ENCODE results near the gene GLIS2. TPM values are rescaled to one million over a fixed set of nuclear protein-coding genes. Genes with fewer than 3 reads are reported as not detected.

Gene GLIS2
- total RNA-seq, 1 donor from 2014 or later = 31.4 TPM

DNA sequence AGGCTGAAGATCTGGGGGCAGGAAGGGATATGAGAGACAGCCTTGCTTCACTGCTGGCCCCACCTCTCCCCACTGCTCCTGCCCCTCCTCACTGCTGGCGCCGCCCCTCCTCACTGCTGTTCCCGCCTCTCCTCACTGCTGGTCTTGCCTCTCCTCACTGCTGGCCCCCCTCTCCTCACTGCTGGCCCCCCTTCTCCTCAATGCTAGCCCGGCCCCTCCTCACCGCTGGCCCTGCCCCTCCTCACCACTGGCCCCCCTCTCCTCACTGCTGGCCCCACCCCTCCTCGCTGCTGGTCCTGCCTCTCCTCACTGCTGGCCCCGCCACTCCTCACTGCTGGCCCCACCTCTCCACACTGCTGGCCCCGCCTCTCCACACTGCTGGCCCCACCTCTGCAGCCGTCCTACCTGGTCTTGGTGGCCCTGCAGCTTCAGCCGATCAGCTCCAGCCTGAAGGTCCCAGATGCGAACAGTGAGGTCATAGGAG is 44.7 kb downstream of the GLIS2 start:
- intact Hi-C loops (cut with DNase I) = no loop called here

GRCh38 chr16:4361033-4361943 is 45.4 kb downstream of the GLIS2 start:
- DNase-seq (ENCODE audit: low spot score) = no peak
- intact Hi-C loops (cut with DNase I) = no loop called here

More for the DNA sequence above, 44.7 kb downstream of the GLIS2 start:
- DNase-seq (ENCODE audit: low spot score) = no peak

DNA sequence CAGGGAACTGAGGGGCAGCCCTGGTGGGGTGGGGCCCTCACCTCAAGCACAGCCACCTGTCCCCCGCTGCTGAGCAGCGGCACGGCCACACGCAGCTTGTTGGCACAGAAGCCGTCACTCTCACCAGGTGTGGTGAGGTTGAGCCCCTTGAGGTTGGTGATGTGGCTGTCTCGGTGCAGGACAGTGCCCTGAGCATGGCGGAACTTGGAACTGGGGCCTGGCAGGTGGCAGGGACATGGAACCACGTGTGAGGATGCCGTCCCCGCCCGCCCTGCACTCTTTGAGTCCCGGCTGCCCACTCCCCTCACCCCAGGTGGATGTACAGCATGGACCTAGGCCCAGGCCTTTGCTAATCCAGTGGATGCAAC is 46.1 kb downstream of the GLIS2 start:
- intact Hi-C loops (cut with DNase I) = no loop called here
- no peak for DNase-seq (ENCODE audit: low spot score)

- DNase-seq (ENCODE audit: low spot score) = no peak
- intact Hi-C loops (cut with DNase I) = no loop called here
Measured at GRCh38 chr16:4362476-4363135, 46.7 kb downstream of the GLIS2 start.

DNA sequence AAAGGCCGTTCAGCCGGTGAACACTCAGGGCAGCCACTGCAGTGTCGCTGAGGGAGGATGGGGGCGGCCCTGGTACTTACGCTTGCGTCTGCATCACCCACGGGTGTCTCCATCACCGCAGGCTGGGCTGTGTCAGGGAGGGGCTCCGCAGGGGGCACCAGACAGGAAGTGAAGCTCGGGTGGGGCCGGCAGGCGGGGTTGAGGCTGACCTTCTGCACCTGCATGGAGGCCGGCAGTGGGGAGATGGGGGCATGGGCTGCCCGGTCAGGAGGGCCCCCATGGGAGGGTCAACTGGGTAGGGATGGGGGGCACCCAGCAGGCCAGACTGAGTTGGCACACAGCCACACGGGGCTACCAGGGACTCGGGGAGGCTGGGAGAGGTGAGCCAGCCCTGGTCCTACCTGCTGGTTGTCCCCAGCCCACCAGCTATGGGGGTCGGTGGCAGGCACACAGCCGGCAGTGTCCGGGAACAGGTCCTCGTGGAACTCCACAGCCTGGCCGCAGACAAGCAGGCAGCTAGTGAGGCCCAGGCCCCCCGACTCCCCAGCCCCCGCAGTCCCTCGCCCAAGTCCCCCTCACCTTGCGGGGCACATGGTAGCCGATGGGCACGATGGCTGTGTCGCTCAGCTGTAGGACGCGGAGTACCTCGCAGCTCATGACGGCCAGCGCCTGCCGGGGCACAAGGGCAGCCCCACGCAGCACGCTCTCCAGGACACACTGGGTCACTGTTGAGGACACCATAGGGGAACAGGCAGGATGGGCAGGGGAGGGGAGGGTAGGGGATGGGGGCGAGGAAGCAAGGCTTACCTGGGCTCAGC is 48.5 kb downstream of the GLIS2 start:
- no peak for DNase-seq (ENCODE audit: low spot score)
- intact Hi-C loops (cut with DNase I) = no loop called here

DNA sequence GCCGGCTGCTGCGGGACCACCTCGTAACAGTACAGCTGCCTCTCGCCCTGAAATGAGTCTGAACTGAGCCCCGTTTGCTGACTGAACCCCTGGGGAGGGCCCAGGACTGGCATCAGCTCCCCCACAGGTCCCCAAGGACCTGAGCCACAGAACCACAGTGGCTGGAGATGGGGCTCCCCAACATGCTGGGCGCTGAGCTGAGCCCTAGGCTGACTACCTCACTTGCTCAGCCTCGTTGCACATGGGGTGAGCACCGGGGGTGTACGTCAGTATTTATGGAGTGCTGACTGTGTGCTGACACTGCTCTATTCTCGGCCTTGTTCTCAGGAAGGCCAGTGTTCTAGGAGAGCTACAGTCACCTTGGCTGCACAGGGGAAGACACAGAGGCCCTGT is 49.1 kb downstream of the GLIS2 start:
- DNase-seq (ENCODE audit: low spot score) = no peak
- intact Hi-C loops (cut with DNase I) = no loop called here

- intact Hi-C loops (cut with DNase I) = no loop called here
- no peak for DNase-seq (ENCODE audit: low spot score)
Measured at GRCh38 chr16:4365615-4366014, 49.7 kb downstream of the GLIS2 start.

- intact Hi-C loops (cut with DNase I) = no loop called here
- no peak for DNase-seq (ENCODE audit: low spot score)
Measured at GRCh38 chr16:4366016-4366415, 50.1 kb downstream of the GLIS2 start.

DNA sequence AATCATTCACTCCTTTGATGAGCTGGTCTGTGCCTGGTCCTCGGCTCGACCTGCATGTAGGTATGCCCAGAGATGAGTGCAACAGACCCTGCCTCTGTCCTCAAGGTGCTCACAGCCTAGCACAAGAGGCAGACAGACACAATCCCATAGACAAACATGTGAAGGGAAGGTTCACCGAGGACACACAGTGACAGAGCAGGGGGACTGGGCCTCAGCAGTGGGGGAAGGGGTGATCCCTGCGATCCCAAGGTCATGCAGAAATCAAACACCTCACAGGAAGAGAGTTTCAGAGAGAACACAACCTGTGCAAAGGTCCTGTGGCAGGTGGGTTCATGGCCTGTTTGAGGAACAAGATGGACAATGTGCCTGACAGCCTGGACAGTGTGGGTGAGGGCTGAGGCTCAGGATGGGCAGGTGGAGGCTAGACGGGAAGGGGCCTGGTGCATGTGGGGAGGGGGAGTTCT is 51.6 kb downstream of the GLIS2 start:
- DNase-seq (ENCODE audit: low spot score) = no peak
- intact Hi-C loops (cut with DNase I) = no loop called here

GRCh38 chr16:4369007-4369733 is 53.3 kb downstream of the GLIS2 start:
- no peak for DNase-seq (ENCODE audit: low spot score)
- intact Hi-C loops (cut with DNase I) = no loop called here

GRCh38 chr16:4370151-4370550 is 54.3 kb downstream of the GLIS2 start:
- DNase-seq (ENCODE audit: low spot score) = no peak
- intact Hi-C loops (cut with DNase I) = no loop called here

DNA sequence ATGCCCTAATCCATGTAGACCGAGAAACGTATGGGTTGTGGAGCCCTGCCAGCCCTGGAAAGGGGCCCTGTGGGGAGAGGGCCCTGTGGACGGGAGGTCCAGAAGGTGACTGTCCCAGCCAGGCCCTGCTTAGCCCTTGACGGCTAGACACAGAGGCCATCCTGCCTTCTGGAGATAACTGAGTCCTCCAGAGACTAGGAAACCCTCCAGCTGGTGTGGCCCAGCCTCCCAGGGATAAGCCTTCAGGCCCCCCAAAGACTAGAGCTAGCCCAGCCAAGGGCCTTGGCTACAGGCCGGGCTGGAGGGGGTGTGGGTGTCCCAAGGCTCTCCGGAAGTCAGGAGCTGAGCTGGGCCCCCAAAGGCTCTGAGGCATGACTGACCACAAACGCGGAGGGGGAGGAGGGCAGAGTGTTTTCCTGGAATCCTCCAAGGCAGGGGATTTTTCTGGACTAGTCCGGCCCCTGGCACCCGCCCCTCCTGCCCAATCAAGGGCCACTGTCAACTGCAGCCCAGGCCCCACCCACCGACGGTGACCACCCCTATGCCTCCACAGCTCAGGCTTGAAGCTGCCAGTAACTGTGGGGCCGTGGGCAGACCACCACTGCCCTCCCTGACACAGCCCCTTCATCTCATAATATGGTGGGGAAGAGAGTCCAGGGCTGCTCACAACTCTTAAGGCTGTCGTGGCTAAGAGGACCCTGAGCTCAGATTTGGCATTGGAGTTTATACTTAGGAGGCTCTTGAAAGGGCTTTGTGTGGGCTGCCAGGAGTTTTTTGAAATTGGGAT is 54.9 kb downstream of the GLIS2 start:
- intact Hi-C loops (cut with DNase I) = no loop called here
- DNase-seq (ENCODE audit: low spot score) = peak; percentile 85

DNA sequence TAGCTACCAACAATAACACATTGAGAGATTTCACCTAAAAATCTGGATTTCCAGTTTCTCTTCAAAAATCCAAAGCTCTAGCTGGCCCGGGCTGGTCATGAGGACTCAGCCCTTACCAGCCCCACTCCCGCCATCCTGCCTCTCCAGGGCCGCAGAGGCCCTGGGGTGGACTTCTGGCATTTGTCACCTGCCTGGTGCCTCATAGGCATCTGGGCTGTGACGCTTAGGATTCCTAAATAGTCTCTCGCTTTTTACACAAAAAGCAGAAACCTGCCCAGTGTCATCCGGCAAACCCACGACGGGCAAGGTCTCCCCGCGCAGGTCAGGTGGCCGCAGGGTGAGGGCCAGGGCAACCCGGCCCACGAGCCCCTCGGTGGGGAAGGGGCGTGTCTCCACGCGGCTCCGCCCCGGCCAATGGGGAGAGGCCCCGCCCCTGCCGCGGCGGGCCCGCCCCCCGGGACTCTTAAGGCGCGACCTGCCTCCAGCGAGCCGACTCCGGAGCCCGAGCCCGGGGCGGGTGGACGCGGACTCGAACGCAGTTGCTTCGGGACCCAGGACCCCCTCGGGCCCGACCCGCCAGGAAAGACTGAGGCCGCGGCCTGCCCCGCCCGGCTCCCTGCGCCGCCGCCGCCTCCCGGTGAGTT is 55.6 kb downstream of the GLIS2 start, which contains the start of gene VASN:
VASN (plus strand) TSS at position 492 of the 644 bp plus-strand sequence. CDS start 9,030 bp downstream, outside the sequence.
- intact Hi-C loops (cut with DNase I) = no loop called here
- DNase-seq (ENCODE audit: low spot score) = peak; percentile 90

- intact Hi-C loops (cut with DNase I) = no loop called here
- no peak for DNase-seq (ENCODE audit: low spot score)
Measured at GRCh38 chr16:4372001-4372577, 56.2 kb downstream of the GLIS2 start.

DNA sequence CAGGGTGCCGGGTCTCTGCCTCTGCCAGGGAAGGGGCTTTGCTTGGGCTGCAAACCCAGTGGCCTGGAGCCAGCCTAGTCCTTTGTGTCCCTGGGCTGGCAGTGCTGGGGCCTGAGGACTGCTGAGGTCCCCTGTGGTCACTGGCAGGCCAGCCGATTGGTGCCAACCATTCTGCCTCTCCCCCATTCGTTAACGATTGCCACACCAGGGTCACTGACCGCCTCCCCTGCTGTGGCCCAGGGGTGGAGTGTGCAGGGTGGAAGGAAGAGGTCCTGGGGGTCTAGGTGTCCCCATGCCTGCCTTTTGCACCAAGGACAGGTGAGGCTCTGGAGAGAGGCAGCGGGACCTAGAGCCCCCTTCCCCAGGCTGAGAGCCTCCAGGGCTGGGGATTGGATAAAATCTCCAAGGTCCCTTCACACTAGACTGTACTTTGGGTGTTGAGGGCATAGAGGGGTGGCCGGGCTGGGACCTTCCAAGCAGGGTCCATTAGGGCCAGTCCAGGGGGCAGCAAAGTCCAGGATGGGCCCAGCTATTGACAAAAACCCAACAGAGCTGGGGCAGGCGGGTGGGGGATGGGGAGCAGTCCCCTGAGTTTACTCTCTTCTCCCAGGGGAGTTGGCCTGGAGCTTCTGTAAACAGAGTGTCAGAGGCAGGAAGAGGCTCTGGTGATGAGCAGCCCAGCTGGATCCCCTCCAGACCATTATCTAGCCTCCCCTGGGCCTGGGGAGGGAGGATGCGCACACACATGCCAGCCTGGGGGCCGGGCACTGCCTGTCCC is 56.9 kb downstream of the GLIS2 start:
- intact Hi-C loops (cut with DNase I) = no loop called here
- no peak for DNase-seq (ENCODE audit: low spot score)

DNA sequence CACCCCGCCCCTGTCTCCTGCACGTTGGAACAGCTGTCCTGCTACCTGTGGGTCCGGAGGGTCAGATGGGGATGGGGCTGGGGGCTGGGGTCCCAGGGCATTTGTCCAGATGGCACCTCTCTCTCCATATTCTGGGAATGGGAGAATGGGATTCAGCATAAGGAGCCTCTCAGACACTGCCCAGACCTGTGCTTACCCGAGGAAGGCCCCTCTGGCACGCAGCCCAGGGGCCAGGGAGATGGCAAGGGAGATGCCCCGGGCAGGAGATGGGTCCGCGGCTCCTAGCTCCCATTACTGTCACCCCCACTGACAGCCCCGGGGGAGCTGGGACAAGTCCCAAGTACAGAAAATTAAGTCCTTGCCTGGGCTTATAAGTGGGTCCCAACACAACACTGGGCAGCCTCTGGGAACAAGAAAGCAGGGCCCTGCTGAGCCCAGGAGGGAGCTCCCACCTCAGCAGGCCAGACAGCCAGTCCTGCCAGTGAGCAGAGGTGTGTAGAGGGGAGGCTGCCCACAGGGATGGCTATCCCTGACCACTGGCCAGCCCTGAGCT is 57.6 kb downstream of the GLIS2 start:
- DNase-seq (ENCODE audit: low spot score) = no peak
- intact Hi-C loops (cut with DNase I) = no loop called here

All from cardiac septum (tissue), 1 donor.